ENCODE data around the gene HOXC10. TPM values are rescaled to one million over a fixed set of nuclear protein-coding genes. Genes with fewer than 3 reads are reported as not detected.
A peak's percentile ranks its signal among the peaks of the same experiment; 100 is the strongest.

The HOXC10 gene
- total RNA-seq, 2 donors from 2014 or later: not detected

GRCh38 chr12:53997204-53998109, 12.5 kb downstream of the HOXC10 start:
- intact Hi-C loops (cut with DNase I): no loop called here
- ATAC-seq (no peak), DNase-seq (no peak)

GRCh38 chr12:53998110-53998899, 13.4 kb downstream of the HOXC10 start:
- DNase-seq: no peak
- no peak for ATAC-seq
- intact Hi-C loops (cut with DNase I): no loop called here

- ATAC-seq: no peak
- no peak for DNase-seq
- intact Hi-C loops (cut with DNase I): no loop called here
Measured at GRCh38 chr12:53998900-53999236, 13.9 kb downstream of the HOXC10 start.

- ATAC-seq (no peak), DNase-seq (no peak)
- intact Hi-C loops (cut with DNase I): no loop called here
Measured at GRCh38 chr12:53999559-54000115, 14.7 kb downstream of the HOXC10 start.

GRCh38 chr12:54000116-54001114, 15.5 kb downstream of the HOXC10 start, which contains the start of gene HOXC9:
Gene HOXC9 (plus strand): TSS chr12:54000161. CDS start chr12:54000189, 28 bp downstream.
- DNase-seq: no peak
- peak in 1 of 2 donors; percentile 24 for ATAC-seq
- intact Hi-C loops (cut with DNase I): no loop called here

- DNase-seq (no peak), ATAC-seq (no peak)
- intact Hi-C loops (cut with DNase I): no loop called here
Measured at GRCh38 chr12:54001283-54002187, 16.6 kb downstream of the HOXC10 start.

GRCh38 chr12:54002278-54002914, 17.4 kb downstream of the HOXC10 start:
- DNase-seq (no peak), ATAC-seq (no peak)
- intact Hi-C loops (cut with DNase I): no loop called here

GRCh38 chr12:54002915-54003389, 18.0 kb downstream of the HOXC10 start:
- intact Hi-C loops (cut with DNase I): no loop called here
- ATAC-seq (no peak), DNase-seq (no peak)

GRCh38 chr12:54003625-54004024, 18.7 kb downstream of the HOXC10 start:
- ATAC-seq (no peak), DNase-seq (no peak)
- intact Hi-C loops (cut with DNase I): loop anchor here in 1 of 2 donors (2.0 kb wide), 1 partner anchor 189 kb away; no protein-coding TSS in a partner anchor

- ATAC-seq (no peak), DNase-seq (no peak)
- intact Hi-C loops (cut with DNase I): loop anchor here in 1 of 2 donors (2.0 kb wide), 1 partner anchor 189 kb away; no protein-coding TSS in a partner anchor
Measured at GRCh38 chr12:54004063-54004840, 19.3 kb downstream of the HOXC10 start.

- DNase-seq (no peak), ATAC-seq (no peak)
- intact Hi-C loops (cut with DNase I): loop anchor here in 1 of 2 donors (2.0 kb wide), 1 partner anchor 188 kb away; no protein-coding TSS in a partner anchor
Measured at GRCh38 chr12:54004841-54005530, 20.0 kb downstream of the HOXC10 start.

GRCh38 chr12:54005531-54005852, 20.5 kb downstream of the HOXC10 start:
- intact Hi-C loops (cut with DNase I): loop anchor here in 1 of 2 donors (2.0 kb wide), 1 partner anchor 187 kb away; no protein-coding TSS in a partner anchor
- ATAC-seq (no peak), DNase-seq (no peak)

GRCh38 chr12:54005853-54006558, 21.1 kb downstream of the HOXC10 start:
- intact Hi-C loops (cut with DNase I): loop anchor here in 1 of 2 donors (2.0 kb wide), 1 partner anchor 187 kb away; no protein-coding TSS in a partner anchor
- ATAC-seq (peak; percentile 90), DNase-seq (peak; percentile 86)

GRCh38 chr12:54006559-54007220, 21.7 kb downstream of the HOXC10 start:
- intact Hi-C loops (cut with DNase I): no loop called here
- DNase-seq: no peak
- ATAC-seq: no peak
